Natural killer cell (primary cell): ENCODE results near the gene SFR1. TPM values are rescaled to one million over a fixed set of nuclear protein-coding genes. Genes with fewer than 3 reads are reported as not detected.

Source experiments
- ATAC-seq, 3 donors: fragments of 150-1000 bp in 2 of 3; fragments of 200-7000 bp in 1 of 3; cut with Tn5 transposase; 1 replicate in 1 of 3; 2 replicates in 2 of 3; pipeline ENCODE4 v1.10.0; 2021; ENCODE audit warnings: mild to moderate bottlenecking in 2 of 3, moderate library complexity in 2 of 3
- DNase-seq, 2 donors: peaks; one replicate each; pipeline versions ENCODE4 v3.0.0 to v3.0.0-alpha.2; 2013 to 2021; ENCODE audit warnings: mixed read lengths in 1 of 2
- H3K27ac ChIP-seq: one replicate; pipeline ENCODE4 v1.5.1; 2013; ENCODE audit warnings: mild to moderate bottlenecking, low read length
- H3K27me3 ChIP-seq: one replicate; pipeline ENCODE4 v1.6.1; 2013; ENCODE audit warnings: low read length; ENCODE audit not compliant: control insufficient read depth, insufficient read depth
- H3K36me3 ChIP-seq: one replicate; pipeline ENCODE4 v1.6.1; 2013; ENCODE audit warnings: low read length; ENCODE audit not compliant: control insufficient read depth, insufficient read depth
- H3K4me1 ChIP-seq: one replicate; pipeline ENCODE4 v1.6.1; 2013; ENCODE audit warnings: low read length; ENCODE audit not compliant: control insufficient read depth, insufficient read depth
- H3K4me3 ChIP-seq: one replicate; pipeline ENCODE4 v1.5.1; 2013; ENCODE audit warnings: low read length
- H3K9me3 ChIP-seq: one replicate; pipeline ENCODE4 v1.6.1; 2013; ENCODE audit warnings: low read length; ENCODE audit not compliant: control insufficient read depth, insufficient read depth
- H3K27ac Mint-ChIP-seq, 2 donors: one replicate each; pipeline ENCODE4 v1.8.0; 2022; ENCODE audit warnings: mild to moderate bottlenecking in 2 of 2, mixed read lengths in 2 of 2, moderate library complexity in 1 of 2
- H3K27me3 Mint-ChIP-seq, 2 donors: one replicate each; pipeline ENCODE4 v1.8.0; 2022; ENCODE audit warnings: low read depth in 2 of 2, mixed read lengths in 2 of 2
- H3K36me3 Mint-ChIP-seq: one replicate; pipeline ENCODE4 v1.8.0; 2022; ENCODE audit warnings: mixed read lengths
- H3K4me1 Mint-ChIP-seq, 2 donors: one replicate each; pipeline ENCODE4 v1.8.0; 2022; ENCODE audit warnings: mixed read lengths in 2 of 2
- H3K4me3 Mint-ChIP-seq: one replicate; pipeline ENCODE4 v1.8.0; 2022; ENCODE audit warnings: mild to moderate bottlenecking, moderate library complexity, mixed read lengths
- H3K9me3 Mint-ChIP-seq, 2 donors: one replicate each; pipeline ENCODE4 v1.8.0; 2022; ENCODE audit warnings: mixed read lengths in 2 of 2
- CTCF ChIP-seq: fragments of 200-600 bp; IDR thresholded peaks from one replicate; pipeline ENCODE4 v1.8.0; 2022; ENCODE audit warnings: antibody characterized with exemption
- WGBS: methylation state at CpG from one replicate; pipeline ENCODE4 v1.1.7; 2013; ENCODE audit warnings: missing lambda C conversion rate; ENCODE audit not compliant: insufficient coverage; 5-methylcytosine and 5-hydroxymethylcytosine counted together
- intact Hi-C: fragments of 100-400 bp; cut with micrococcal nuclease; formaldehyde crosslinking; loops from one replicate; pipeline ENCODE4 v1.14.2; 2022
- total RNA-seq, 4 donors: library from RNA; stranded (reverse); fragments of 120-200 nt in 1 of 4; gene quantifications; one replicate each; pipeline versions ENCODE4 v1.2.3 to v1.2.4, GENCODE V29; 2013 to 2022

The SFR1 gene
- total RNA-seq, 3 donors from 2014 or later (not counting 1 experiment from before 2014, with no cell fraction given) = 9.1 to 19.1 (median 18.3) TPM

- Histone ChIP-seq H3K27me3 (no peaks in the 10 kb centered on the region), H3K36me3 (no peaks in the 10 kb centered on the region), H3K27ac (no peak within 1 kb of the TSS), H3K4me1 (no peaks in the 10 kb centered on the region), H3K9me3 (no peaks in the 10 kb centered on the region), H3K4me3 (no peak within 1 kb of the TSS)
- intact Hi-C loops = no loop called here
- ATAC-seq (no peak), DNase-seq (no peak)
- Mint-ChIP-seq H3K27ac (no peak within 1 kb of the TSS), H3K36me3 (no peaks in the 10 kb centered on the region), H3K4me3 (no peak within 1 kb of the TSS), H3K4me1 (no peaks in the 10 kb centered on the region), H3K9me3 (no peaks in the 10 kb centered on the region), H3K27me3 (peaks cover 0 to 7% of the 10 kb centered on the region in 2 donors)
- no peak for TF ChIP-seq CTCF
- WGBS = 78% methylated on average over 2 of the region's 3 CpGs
Observed at GRCh38 chr10:104085801-104086400, 36.1 kb upstream of the SFR1 start, which contains the start of gene COL17A1. TSS of gene COL17A1 (minus strand) at chr10:104085880. CDS start at chr10:104080673, 5,207 bp downstream.

GRCh38 chr10:104088239-104088638 is 33.7 kb upstream of the SFR1 start:
- H3K36me3 ChIP-seq = no peaks in the 10 kb centered on the region
- Mint-ChIP-seq H3K36me3 (no peaks in the 10 kb centered on the region), H3K4me3 (no peak overlapping the region), H3K27ac (no peak overlapping the region), H3K9me3 (no peaks in the 10 kb centered on the region), H3K27me3 (peaks cover 0 to 10% of the 10 kb centered on the region in 2 donors), H3K4me1 (no peaks in the 10 kb centered on the region)
- no peak for ATAC-seq
- 91% methylated on average over 4 of the region's 5 CpGs for WGBS
- intact Hi-C loops = no loop called here
- H3K27ac ChIP-seq = no peak overlapping the region
- TF ChIP-seq CTCF = no peak
- H3K27me3 ChIP-seq = no peaks in the 10 kb centered on the region
- no peak for DNase-seq
- H3K4me1 ChIP-seq = no peaks in the 10 kb centered on the region
- no peak overlapping the region for H3K4me3 ChIP-seq
- no peaks in the 10 kb centered on the region for H3K9me3 ChIP-seq

- no peak for ATAC-seq
- Histone ChIP-seq H3K9me3 (no peaks in the 10 kb centered on the region), H3K36me3 (no peaks in the 10 kb centered on the region), H3K4me3 (no peak overlapping the region), H3K27me3 (no peaks in the 10 kb centered on the region), H3K4me1 (no peaks in the 10 kb centered on the region), H3K27ac (no peak overlapping the region)
- TF ChIP-seq CTCF = no peak
- no peak overlapping the region for H3K4me3 Mint-ChIP-seq
- no peaks in the 10 kb centered on the region for H3K36me3 Mint-ChIP-seq
- H3K27me3 Mint-ChIP-seq = peaks cover 0 to 8% of the 10 kb centered on the region in 2 donors
- intact Hi-C loops = no loop called here
- H3K4me1 Mint-ChIP-seq = no peaks in the 10 kb centered on the region
- no peak overlapping the region for H3K27ac Mint-ChIP-seq
- 91% methylated on average over 3 of the region's 3 CpGs for WGBS
- no peaks in the 10 kb centered on the region for H3K9me3 Mint-ChIP-seq
- DNase-seq = no peak
Observed at GRCh38 chr10:104089621-104090020, 32.4 kb upstream of the SFR1 start.

- DNase-seq (no peak), ATAC-seq (no peak)
- Histone ChIP-seq H3K4me1 (no peaks in the 10 kb centered on the region), H3K27ac (no peak overlapping the region), H3K36me3 (no peaks in the 10 kb centered on the region), H3K27me3 (no peaks in the 10 kb centered on the region), H3K4me3 (no peak overlapping the region), H3K9me3 (no peaks in the 10 kb centered on the region)
- TF ChIP-seq CTCF = no peak
- intact Hi-C loops = no loop called here
- Mint-ChIP-seq H3K4me3 (no peak overlapping the region), H3K27ac (no peak overlapping the region), H3K4me1 (no peaks in the 10 kb centered on the region), H3K27me3 (peaks cover 0 to 8% of the 10 kb centered on the region in 2 donors), H3K9me3 (no peaks in the 10 kb centered on the region), H3K36me3 (no peaks in the 10 kb centered on the region)
- 84% methylated on average over 2 of the region's 2 CpGs for WGBS
Observed at GRCh38 chr10:104090611-104091010, 31.4 kb upstream of the SFR1 start.
